Neural crest cell (in vitro differentiated cells): Measurements from ENCODE around the gene FRAS1. TPM values are rescaled to one million over a fixed set of nuclear protein-coding genes. Genes with fewer than 3 reads are reported as not detected.
A peak's percentile ranks its signal among the peaks of the same experiment; 100 is the strongest.
"Not testable (repeated sequence)": the region's sequence is repeated elsewhere in the genome, so short reads cannot be mapped to it uniquely, and the experiment has no call there.

Source experiments
- DNase-seq: peaks from one replicate; pipeline ENCODE4 v3.0.0; 2021; ENCODE audit warnings: low read depth, mixed read lengths, low spot score
- H3K27ac Mint-ChIP-seq: one replicate; pipeline ENCODE4 v1.8.0; 2021; ENCODE audit warnings: mild to moderate bottlenecking, mixed read lengths; ENCODE audit not compliant: unreplicated experiment
- H3K27me3 Mint-ChIP-seq: 2 replicates; pipeline ENCODE4 v1.8.0; 2021; ENCODE audit warnings: low read depth, mild to moderate bottlenecking, mixed read lengths
- H3K36me3 Mint-ChIP-seq: 2 replicates; pipeline ENCODE4 v1.8.0; 2021; ENCODE audit warnings: low read depth, mild to moderate bottlenecking, mixed read lengths
- H3K4me1 Mint-ChIP-seq: 2 replicates; pipeline ENCODE4 v1.8.0; 2021; ENCODE audit warnings: mixed read lengths
- H3K4me3 Mint-ChIP-seq: one replicate; pipeline ENCODE4 v1.8.0; 2021; ENCODE audit warnings: mild to moderate bottlenecking, mixed read lengths
- H3K9me3 Mint-ChIP-seq: 2 replicates; pipeline ENCODE4 v1.8.0; 2021; ENCODE audit warnings: mixed read lengths
- CTCF ChIP-seq: fragments of 200-600 bp; sonication (generic); conservative IDR thresholded peaks from 2 replicates; pipeline ENCODE4 v1.5.0; 2021; ENCODE audit warnings: antibody characterized with exemption, mild to moderate bottlenecking
- total RNA-seq: library from RNA; stranded (reverse); gene quantifications from 2 replicates; pipeline ENCODE4 v1.2.1, GENCODE V29; 2021

The FRAS1 gene
- total RNA-seq, 1 donor from 2014 or later, result 8.4 TPM

GRCh38 chr4:78121338-78121904, 64.3 kb downstream of the FRAS1 start:
- Mint-ChIP-seq H3K27ac (no peak overlapping the region), H3K4me1 (peaks cover 7% of the 10 kb centered on the region), H3K4me3 (no peak overlapping the region), H3K36me3 (peaks cover 8% of the 10 kb centered on the region), H3K27me3 (no peaks in the 10 kb centered on the region), H3K9me3 (peaks cover 8% of the 10 kb centered on the region)
- no peak for DNase-seq
- no peak for TF ChIP-seq CTCF

GRCh38 chr4:78125834-78126331, 68.8 kb downstream of the FRAS1 start:
- H3K27me3 Mint-ChIP-seq, H3K27ac Mint-ChIP-seq, H3K4me1 Mint-ChIP-seq, H3K36me3 Mint-ChIP-seq, H3K9me3 Mint-ChIP-seq, H3K4me3 Mint-ChIP-seq, DNase-seq: not testable (repeated sequence)
- peak; percentile 36 for TF ChIP-seq CTCF

- Mint-ChIP-seq H3K4me1 (peaks cover 7% of the 10 kb centered on the region), H3K36me3 (peaks cover 4% of the 10 kb centered on the region), H3K27me3 (no peaks in the 10 kb centered on the region), H3K4me3 (no peak overlapping the region), H3K27ac (no peak overlapping the region), H3K9me3 (peaks cover 6% of the 10 kb centered on the region)
- no peak for DNase-seq
- TF ChIP-seq CTCF, result no peak
Observed at GRCh38 chr4:78129383-78130108, 72.4 kb downstream of the FRAS1 start.

DNA sequence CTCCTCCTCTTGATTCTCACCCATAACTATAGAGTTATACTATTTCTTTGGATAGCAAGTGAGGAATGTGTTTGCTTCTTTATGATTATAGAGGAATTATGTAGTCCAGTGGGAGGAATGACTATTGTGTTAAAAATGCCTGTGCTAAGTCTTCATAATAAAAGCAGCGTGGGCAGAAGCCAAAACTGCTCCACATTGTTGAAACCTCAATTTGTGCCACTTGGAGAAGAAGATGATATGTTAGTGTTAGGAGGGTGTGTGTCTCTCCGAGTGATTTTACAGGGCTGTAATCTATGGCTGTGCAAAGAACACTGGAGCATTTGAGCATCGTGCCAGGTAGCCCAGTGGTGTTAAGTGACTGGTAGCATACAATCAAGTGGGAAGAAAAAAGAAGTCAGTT, 74.3 kb downstream of the FRAS1 start:
- Mint-ChIP-seq H3K27ac (no peak overlapping the region), H3K27me3 (no peaks in the 10 kb centered on the region), H3K4me3 (no peak overlapping the region), H3K36me3 (peaks cover 4% of the 10 kb centered on the region), H3K4me1 (peaks cover 12% of the 10 kb centered on the region), H3K9me3 (peaks cover 6% of the 10 kb centered on the region)
- no peak for TF ChIP-seq CTCF
- no peak for DNase-seq

DNA sequence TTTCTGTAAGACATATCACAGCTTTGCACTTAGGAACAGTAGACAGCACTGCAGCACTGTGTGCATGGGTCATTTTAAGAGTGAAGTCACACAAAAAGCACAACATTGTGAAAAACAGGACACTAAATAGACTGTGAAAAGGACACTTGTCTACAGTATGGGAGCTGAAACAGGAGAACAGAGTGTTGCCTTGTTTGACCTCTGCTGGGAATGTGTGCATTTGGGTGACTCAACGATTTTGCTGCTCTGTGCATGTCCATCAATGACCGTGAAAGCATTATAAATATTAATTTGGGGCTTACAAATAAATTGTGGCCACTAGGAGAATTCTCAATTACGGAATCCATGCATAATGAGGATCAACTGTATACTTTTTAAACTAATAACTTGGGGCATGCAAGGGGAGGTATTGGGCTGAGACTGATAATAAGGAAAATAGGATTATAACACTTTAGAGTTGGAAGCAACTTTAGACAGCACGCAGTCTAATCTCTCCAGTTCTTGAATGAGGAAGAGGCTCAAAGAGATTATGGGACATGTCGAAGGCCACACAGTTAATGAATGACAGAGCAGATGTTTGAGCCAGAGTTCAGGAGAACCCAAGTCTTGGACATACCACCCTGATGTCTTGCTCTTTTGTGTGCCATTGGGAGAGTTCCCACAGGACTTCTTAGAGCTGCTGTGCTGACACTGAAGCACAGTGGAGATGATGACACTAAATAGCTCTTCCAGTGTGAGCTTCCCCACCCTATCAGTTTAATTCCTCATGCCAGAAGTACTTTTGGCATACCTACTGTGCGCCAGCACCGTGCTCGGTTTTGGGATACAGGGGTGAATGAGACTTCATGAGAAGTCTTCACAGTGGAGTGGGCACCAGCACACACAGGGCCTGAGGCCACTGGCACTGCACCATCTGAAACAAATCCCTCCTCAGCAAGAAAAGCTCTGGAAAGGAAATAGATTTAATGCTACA, 79.3 kb downstream of the FRAS1 start:
- peak overlapping the region; percentile 28 for H3K27ac Mint-ChIP-seq
- no peak overlapping the region for H3K4me3 Mint-ChIP-seq
- no peaks in the 10 kb centered on the region for H3K27me3 Mint-ChIP-seq
- H3K4me1 Mint-ChIP-seq, result peaks cover 14% of the 10 kb centered on the region
- DNase-seq, result no peak
- H3K36me3 Mint-ChIP-seq, result no peaks in the 10 kb centered on the region
- no peak for TF ChIP-seq CTCF
- H3K9me3 Mint-ChIP-seq, result peaks cover 4% of the 10 kb centered on the region
